Osteocyte (in vitro differentiated cells): ENCODE results near the gene SHCBP1. TPM values are rescaled to one million over a fixed set of nuclear protein-coding genes. Genes with fewer than 3 reads are reported as not detected.

ENCODE experiments used
- DNase-seq: peaks from one replicate; pipeline ENCODE4 v3.0.0; 2021; ENCODE audit warnings: mixed read lengths; ENCODE audit not compliant: unreplicated experiment; ENCODE audit errors: extremely low spot score
- H3K27ac Mint-ChIP-seq: one replicate; pipeline ENCODE4 v1.8.0; 2021; ENCODE audit warnings: mild to moderate bottlenecking, mixed read lengths; ENCODE audit not compliant: unreplicated experiment
- H3K27me3 Mint-ChIP-seq: one replicate; pipeline ENCODE4 v1.8.0; 2021; ENCODE audit warnings: mixed read lengths; ENCODE audit not compliant: unreplicated experiment
- H3K36me3 Mint-ChIP-seq: one replicate; pipeline ENCODE4 v1.8.0; 2021; ENCODE audit warnings: mixed read lengths; ENCODE audit not compliant: unreplicated experiment
- H3K4me1 Mint-ChIP-seq: one replicate; pipeline ENCODE4 v1.8.0; 2021; ENCODE audit warnings: mixed read lengths; ENCODE audit not compliant: unreplicated experiment
- H3K4me3 Mint-ChIP-seq: one replicate; pipeline ENCODE4 v1.8.0; 2021; ENCODE audit warnings: mild to moderate bottlenecking, moderate library complexity, mixed read lengths; ENCODE audit not compliant: unreplicated experiment
- H3K9me3 Mint-ChIP-seq: one replicate; pipeline ENCODE4 v1.8.0; 2021; ENCODE audit warnings: mixed read lengths; ENCODE audit not compliant: unreplicated experiment
- CTCF ChIP-seq: fragments of 200-600 bp; sonication (generic); IDR thresholded peaks from 2 replicates; pipeline ENCODE4 v1.5.0; 2021; ENCODE audit warnings: antibody characterized with exemption, mild to moderate bottlenecking, moderate library complexity
- long read RNA-seq: library from polyadenylated mRNA; unstranded; transcript quantifications from one replicate; pipeline ENCODE4 v2.0.0, GENCODE V29; 2021
- total RNA-seq: library from RNA; stranded (reverse); gene quantifications from 2 replicates; pipeline ENCODE4 v1.2.1, GENCODE V29; 2021

Gene SHCBP1, protein sequence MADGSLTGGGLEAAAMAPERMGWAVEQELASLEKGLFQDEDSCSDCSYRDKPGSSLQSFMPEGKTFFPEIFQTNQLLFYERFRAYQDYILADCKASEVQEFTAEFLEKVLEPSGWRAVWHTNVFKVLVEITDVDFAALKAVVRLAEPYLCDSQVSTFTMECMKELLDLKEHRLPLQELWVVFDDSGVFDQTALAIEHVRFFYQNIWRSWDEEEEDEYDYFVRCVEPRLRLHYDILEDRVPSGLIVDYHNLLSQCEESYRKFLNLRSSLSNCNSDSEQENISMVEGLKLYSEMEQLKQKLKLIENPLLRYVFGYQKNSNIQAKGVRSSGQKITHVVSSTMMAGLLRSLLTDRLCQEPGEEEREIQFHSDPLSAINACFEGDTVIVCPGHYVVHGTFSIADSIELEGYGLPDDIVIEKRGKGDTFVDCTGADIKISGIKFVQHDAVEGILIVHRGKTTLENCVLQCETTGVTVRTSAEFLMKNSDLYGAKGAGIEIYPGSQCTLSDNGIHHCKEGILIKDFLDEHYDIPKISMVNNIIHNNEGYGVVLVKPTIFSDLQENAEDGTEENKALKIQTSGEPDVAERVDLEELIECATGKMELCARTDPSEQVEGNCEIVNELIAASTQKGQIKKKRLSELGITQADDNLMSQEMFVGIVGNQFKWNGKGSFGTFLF
- 4.2 and 5.8 TPM in 2 replicates for total RNA-seq
- long read RNA-seq, transcript SHCBP1-201 (13 exons, 3,461 nt) = major isoform, 69 of 83 reads
- long read RNA-seq, partial matches to known transcripts = 5 of 83 reads
- long read RNA-seq, other reads (novel, unspliced or antisense) = 9 of 83 reads

DNA sequence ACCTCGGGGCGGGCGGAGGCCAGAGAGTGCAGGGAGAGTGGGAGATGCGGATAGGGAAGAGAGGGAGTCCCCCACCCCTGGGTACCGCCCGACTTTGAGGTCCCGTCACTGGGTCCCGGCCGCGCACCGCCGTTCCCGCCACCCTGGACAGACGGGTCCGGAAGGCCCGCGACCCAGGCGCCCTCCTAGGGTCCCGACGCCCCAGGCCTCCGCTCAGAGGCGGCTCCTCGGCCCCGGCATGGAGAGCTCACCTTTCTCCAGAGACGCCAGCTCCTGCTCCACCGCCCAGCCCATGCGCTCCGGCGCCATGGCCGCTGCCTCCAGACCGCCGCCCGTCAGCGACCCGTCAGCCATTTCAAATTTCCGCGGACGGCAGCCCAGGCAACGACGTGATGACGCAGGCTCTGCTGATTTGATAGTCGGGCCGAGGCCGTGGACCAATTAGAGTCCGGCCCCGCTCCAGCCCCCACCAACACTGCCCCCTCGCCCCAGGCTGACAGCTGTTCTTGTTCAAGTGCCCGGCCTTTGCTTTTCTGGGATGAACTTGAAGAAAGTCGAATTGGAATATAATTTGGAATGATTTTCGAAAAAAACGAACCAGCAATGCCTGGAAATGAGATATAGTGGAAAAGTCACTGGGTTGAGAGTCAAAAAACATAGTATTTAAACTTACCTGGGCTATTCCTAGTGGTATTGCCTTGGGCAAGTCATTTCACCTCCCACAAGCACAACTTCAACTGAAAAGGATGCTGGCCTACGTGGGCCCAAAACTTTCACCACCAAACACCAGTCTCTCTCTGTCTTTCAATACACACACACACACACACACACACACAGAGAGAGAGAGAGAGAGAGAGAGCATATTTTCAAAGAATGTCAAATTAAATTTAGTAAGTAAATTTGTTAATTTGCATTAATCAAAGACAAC, at the start of gene SHCBP1:
Gene SHCBP1 (minus strand): TSS at position 374 of the 928 bp plus-strand sequence. CDS start 20 bp downstream, at position 354.
- no peaks in the 10 kb centered on the region for H3K27me3 Mint-ChIP-seq
- H3K36me3 Mint-ChIP-seq = no peaks in the 10 kb centered on the region
- peak within 1 kb of the TSS; percentile 84 for H3K4me3 Mint-ChIP-seq
- H3K4me1 Mint-ChIP-seq = peaks cover 15% of the 10 kb centered on the region
- DNase-seq = peak; percentile 95
- no peak for TF ChIP-seq CTCF
- H3K9me3 Mint-ChIP-seq = no peaks in the 10 kb centered on the region
- H3K27ac Mint-ChIP-seq = peak within 1 kb of the TSS; percentile 60

DNA sequence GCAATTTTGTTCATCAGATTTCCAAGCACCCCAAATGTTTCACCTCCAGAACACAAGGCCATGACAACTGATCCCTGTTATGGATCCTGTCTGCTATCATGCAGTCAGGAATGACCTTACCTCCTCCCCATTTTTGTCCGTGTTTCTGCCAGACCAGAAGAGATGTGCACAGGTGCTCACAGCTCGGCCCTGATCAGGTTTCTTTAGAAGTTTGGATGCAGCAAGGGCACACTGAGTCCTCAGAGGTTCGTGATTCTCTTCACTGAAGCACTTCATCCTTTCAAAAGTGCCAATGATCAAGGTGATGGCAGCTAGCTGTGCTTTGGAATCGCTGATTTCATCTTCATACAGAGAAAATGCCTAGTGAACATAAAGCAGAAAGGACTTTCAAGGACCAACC, 40.9 kb upstream of the SHCBP1 start:
- DNase-seq = no peak

DNA sequence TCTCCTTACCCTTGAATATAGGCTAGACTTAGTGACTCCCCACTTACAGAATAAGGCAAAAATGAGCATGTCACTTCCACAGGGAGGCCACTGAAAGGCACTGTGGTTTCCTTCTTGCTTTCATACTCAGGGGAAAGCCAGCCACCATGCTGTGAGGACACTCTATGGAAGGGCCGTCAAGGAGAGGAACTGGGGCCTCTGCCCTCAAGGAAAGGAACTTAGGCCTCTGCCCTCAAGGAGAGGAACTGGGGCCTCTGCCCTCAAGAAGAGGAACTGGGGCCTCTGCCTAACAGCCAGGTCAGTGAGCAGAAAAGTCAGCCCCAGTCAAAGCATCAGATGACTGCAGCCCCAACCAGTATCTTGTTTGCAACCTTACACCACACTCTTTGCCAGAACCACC, 37.7 kb upstream of the SHCBP1 start:
- H3K27ac Mint-ChIP-seq = no peak overlapping the region
- no peak overlapping the region for H3K4me3 Mint-ChIP-seq
- DNase-seq = no peak
- no peak for TF ChIP-seq CTCF
- H3K4me1 Mint-ChIP-seq = no peaks in the 10 kb centered on the region
- H3K27me3 Mint-ChIP-seq = no peaks in the 10 kb centered on the region
- H3K36me3 Mint-ChIP-seq = peaks cover 30% of the 10 kb centered on the region
- H3K9me3 Mint-ChIP-seq = no peaks in the 10 kb centered on the region

More for the DNA sequence above, 40.9 kb upstream of the SHCBP1 start:
- H3K36me3 Mint-ChIP-seq = peaks cover 45% of the 10 kb centered on the region
- H3K4me3 Mint-ChIP-seq = no peak overlapping the region
- H3K27me3 Mint-ChIP-seq = no peaks in the 10 kb centered on the region
- no peak overlapping the region for H3K27ac Mint-ChIP-seq
- TF ChIP-seq CTCF = no peak
- H3K4me1 Mint-ChIP-seq = no peaks in the 10 kb centered on the region
- no peaks in the 10 kb centered on the region for H3K9me3 Mint-ChIP-seq

DNA sequence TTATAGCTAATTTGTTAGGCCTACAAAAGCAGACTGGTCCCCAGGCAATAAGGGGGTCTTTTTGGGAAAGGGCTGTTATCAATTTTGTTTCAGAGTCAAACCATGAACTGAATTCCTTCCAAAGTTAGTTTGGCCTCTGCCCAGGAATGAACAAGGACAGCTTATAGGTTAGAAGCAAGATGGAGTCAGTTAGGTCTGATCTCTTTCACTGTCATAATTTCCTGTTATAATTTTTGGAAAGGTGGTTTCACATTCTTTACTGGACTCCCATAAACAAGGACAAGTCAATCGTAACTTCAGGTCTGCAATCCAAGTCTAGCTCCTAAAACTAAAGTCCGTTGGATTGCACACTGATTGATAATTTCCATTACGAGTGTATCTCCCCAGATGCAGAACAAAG, 30.1 kb upstream of the SHCBP1 start:
- H3K27ac Mint-ChIP-seq = no peak overlapping the region
- H3K9me3 Mint-ChIP-seq = no peaks in the 10 kb centered on the region
- H3K4me1 Mint-ChIP-seq = peaks cover 4% of the 10 kb centered on the region
- H3K36me3 Mint-ChIP-seq = no peaks in the 10 kb centered on the region
- no peak for TF ChIP-seq CTCF
- no peak for DNase-seq
- no peaks in the 10 kb centered on the region for H3K27me3 Mint-ChIP-seq
- no peak overlapping the region for H3K4me3 Mint-ChIP-seq
